Right cardiac atrium (tissue), 5 donors: ENCODE data around the gene JMJD7. TPM values are rescaled to one million over a fixed set of nuclear protein-coding genes. Genes with fewer than 3 reads are reported as not detected.
A peak's percentile ranks its signal among the peaks of the same experiment; 100 is the strongest.

Experiments used
- ATAC-seq, 2 donors: fragments of 200-7000 bp; cut with Tn5 transposase; one replicate each; pipeline versions ENCODE4 v1.8.0 to v1.9.1; 2020; ENCODE audit warnings: moderate library complexity in 2 of 2, mild to moderate bottlenecking in 1 of 2
- DNase-seq, 3 donors: peaks; one replicate each; pipeline ENCODE4 v3.0.0-alpha.2; 2020
- H3K27ac ChIP-seq: one replicate; pipeline ENCODE4 v1.5.1; 2013; ENCODE audit warnings: mild to moderate bottlenecking, low read length, control low read depth, moderate library complexity
- H3K27me3 ChIP-seq: one replicate; pipeline ENCODE4 v1.6.1; 2013; ENCODE audit not compliant: control insufficient read depth, insufficient read depth
- H3K4me1 ChIP-seq: one replicate; pipeline ENCODE4 v1.6.1; 2013; ENCODE audit warnings: low read length; ENCODE audit not compliant: control insufficient read depth, insufficient read depth
- H3K4me3 ChIP-seq: one replicate; pipeline ENCODE4 v1.5.1; 2013; ENCODE audit warnings: low read length, control low read depth
- H3K9me3 ChIP-seq: one replicate; pipeline ENCODE4 v1.6.1; 2013; ENCODE audit warnings: low read length; ENCODE audit not compliant: control insufficient read depth
- WGBS: extraction: QIAGEN DNeasy Blood & Tissue Kit; methylation state at CpG from one replicate; pipeline ENCODE4 v1.1.7; 2013; 5-methylcytosine and 5-hydroxymethylcytosine counted together
- intact Hi-C, 4 donors: fragments of 100-400 bp; cut with DNase I; formaldehyde crosslinking; loops; one replicate each; pipeline versions ENCODE4 v1.11.0 to v1.14.0; 2022 to 2023
- polyA plus RNA-seq: library from polyadenylated mRNA; stranded (reverse); fragments of 200-250 nt; gene quantifications from one replicate; pipeline ENCODE4 v1.2.3, GENCODE V29; 2013
- total RNA-seq, 4 donors: library from RNA; stranded (reverse); fragmentation: NEBNext Ultra II Directional; extraction: Animal tissue kit (Norgen Biotek cat#: 25700); gene quantifications; one replicate each; pipeline ENCODE4 v1.2.1, GENCODE V29; 2021
- donor health status: healthy with polysubstance abuse.
- donor health status: DM: no; HTN: yes; CAD: no.
- donor health status: DM: no; HTN: no; CAD: no.
- donor health status: DM: no; HTN: yes; CAD: no; lungs with severe emphysema.
- donor health status: DM: yes; HTN: yes; CAD: no.

Gene JMJD7
- total and polyA plus RNA-seq, 5 donors, result 8.5 to 17.2 (median 16.5) TPM

- WGBS, result 94% methylated on average over 9 of the region's 9 CpGs
- H3K9me3 ChIP-seq, result no peaks in the 10 kb centered on the region
- DNase-seq, result no peak
- intact Hi-C loops, result no loop called here
- H3K4me3 ChIP-seq, result no peak overlapping the region
- no peak for ATAC-seq
- no peak overlapping the region for H3K27ac ChIP-seq
- H3K4me1 ChIP-seq, result no peaks in the 10 kb centered on the region
- H3K27me3 ChIP-seq, result no peaks in the 10 kb centered on the region
These were observed 20.1 kb downstream of the JMJD7 start for GRCh38 chr15:41847981-41848380.

DNA sequence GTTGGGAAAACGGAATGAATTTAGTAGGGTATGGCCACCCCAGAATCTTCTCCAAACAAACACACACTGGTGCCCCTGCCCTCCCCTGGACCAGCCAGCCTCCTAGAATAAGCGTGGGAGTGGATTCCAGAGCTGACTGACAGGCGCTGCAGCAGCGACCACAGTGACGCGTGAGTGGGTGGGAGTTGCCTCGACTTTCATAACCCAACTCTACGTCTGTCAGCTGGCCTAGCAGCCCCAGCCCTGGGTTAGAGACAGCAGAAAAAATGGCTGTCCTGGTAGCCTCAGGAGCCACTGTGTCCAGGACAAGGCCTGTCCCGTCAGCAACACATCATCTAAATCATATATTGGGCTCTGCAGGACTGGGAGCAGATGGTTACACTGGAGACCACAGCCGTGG lies 20.7 kb downstream of the JMJD7 start:
- WGBS, result 70% methylated on average over 10 of the region's 10 CpGs
- DNase-seq (no peak), ATAC-seq (no peak)
- no peak overlapping the region for H3K4me3 ChIP-seq
- no peaks in the 10 kb centered on the region for H3K27me3 ChIP-seq
- intact Hi-C loops, result no loop called here
- no peaks in the 10 kb centered on the region for H3K9me3 ChIP-seq
- no peaks in the 10 kb centered on the region for H3K4me1 ChIP-seq
- no peak overlapping the region for H3K27ac ChIP-seq

GRCh38 chr15:41849204-41849603 lies 21.3 kb downstream of the JMJD7 start:
- no peaks in the 10 kb centered on the region for H3K27me3 ChIP-seq
- WGBS, result 77% methylated on average over 6 of the region's 6 CpGs
- DNase-seq (no peak), ATAC-seq (no peak)
- intact Hi-C loops, result no loop called here
- H3K4me3 ChIP-seq, result no peak overlapping the region
- no peaks in the 10 kb centered on the region for H3K4me1 ChIP-seq
- H3K27ac ChIP-seq, result no peak overlapping the region
- H3K9me3 ChIP-seq, result no peaks in the 10 kb centered on the region

DNA sequence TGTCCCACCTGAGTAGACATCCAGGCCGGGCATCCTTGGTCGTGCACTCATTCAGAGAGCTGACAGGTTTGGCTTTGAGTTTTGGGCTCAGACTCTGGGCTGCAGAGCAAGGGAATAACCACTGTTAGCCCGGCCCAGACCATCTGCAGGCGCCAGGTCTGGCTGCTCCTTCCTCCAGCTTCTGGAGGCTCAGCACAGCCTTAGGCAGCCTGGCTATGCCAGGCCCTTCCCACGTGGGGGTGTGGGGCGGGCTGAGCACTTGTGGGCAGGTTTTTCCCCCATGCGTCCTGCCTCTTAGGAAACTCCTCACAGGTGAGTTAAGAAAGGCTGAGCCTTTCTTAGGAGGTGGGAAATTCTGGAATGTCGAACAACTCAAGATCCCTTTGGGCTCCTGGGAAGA lies 22.0 kb downstream of the JMJD7 start:
- no peaks in the 10 kb centered on the region for H3K4me1 ChIP-seq
- no peaks in the 10 kb centered on the region for H3K27me3 ChIP-seq
- DNase-seq (no peak), ATAC-seq (no peak)
- no peak overlapping the region for H3K4me3 ChIP-seq
- H3K9me3 ChIP-seq, result no peaks in the 10 kb centered on the region
- intact Hi-C loops, result no loop called here
- WGBS, result 65% methylated on average over 8 of the region's 8 CpGs
- no peak overlapping the region for H3K27ac ChIP-seq

- DNase-seq (no peak), ATAC-seq (no peak)
- Histone ChIP-seq H3K27ac (no peak overlapping the region), H3K27me3 (no peaks in the 10 kb centered on the region), H3K4me1 (no peaks in the 10 kb centered on the region), H3K9me3 (no peaks in the 10 kb centered on the region), H3K4me3 (no peak overlapping the region)
- intact Hi-C loops, result no loop called here
- 74% methylated on average over 16 of the region's 16 CpGs for whole genome bisulfite sequencing
These were observed 22.7 kb downstream of the JMJD7 start for GRCh38 chr15:41850482-41851166.

GRCh38 chr15:41851167-41851523 lies 23.3 kb downstream of the JMJD7 start:
- no peak for DNase-seq
- no peak for ATAC-seq
- intact Hi-C loops, result no loop called here
- Histone ChIP-seq H3K27me3 (no peaks in the 10 kb centered on the region), H3K4me3 (no peak overlapping the region), H3K4me1 (no peaks in the 10 kb centered on the region), H3K27ac (no peak overlapping the region), H3K9me3 (no peaks in the 10 kb centered on the region)
- 51% methylated on average over 11 of the region's 11 CpGs for WGBS

DNA sequence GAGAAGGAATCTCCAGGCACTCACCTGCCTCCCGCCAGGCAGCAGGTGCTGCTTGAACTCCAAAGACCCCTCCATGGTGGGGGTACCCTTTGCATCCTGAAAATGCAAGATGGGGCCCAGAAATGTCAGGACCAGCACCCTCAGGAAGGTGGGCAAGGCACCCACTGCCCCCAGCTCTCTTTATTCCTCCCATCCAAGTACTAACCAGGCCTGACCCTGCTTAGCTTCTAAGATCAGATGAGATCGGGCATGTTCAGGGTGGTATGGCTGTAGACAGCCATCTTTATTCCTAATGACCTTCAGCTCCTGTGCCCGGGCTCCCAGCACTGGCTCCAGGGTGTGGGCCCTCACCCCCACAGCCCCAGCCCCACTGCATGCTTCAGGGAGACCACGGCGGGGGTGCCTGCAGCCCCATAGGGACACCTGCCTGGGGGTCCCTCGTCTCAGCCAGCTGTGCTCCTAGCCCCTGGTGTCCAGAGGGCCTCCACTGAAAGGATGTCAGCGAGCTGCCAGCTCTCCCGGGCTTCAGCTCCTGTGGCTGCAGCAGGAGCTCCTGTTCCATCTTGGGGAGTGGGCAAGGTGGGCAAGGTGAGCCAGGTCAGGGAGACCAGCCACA lies 24.0 kb downstream of the JMJD7 start:
- DNase-seq (no peak), ATAC-seq (no peak)
- intact Hi-C loops, result no loop called here
- 85% methylated on average over 8 of the region's 8 CpGs for WGBS
- H3K27me3 ChIP-seq, result no peaks in the 10 kb centered on the region
- no peaks in the 10 kb centered on the region for H3K9me3 ChIP-seq
- no peak overlapping the region for H3K4me3 ChIP-seq
- H3K4me1 ChIP-seq, result no peaks in the 10 kb centered on the region
- no peak overlapping the region for H3K27ac ChIP-seq

DNA sequence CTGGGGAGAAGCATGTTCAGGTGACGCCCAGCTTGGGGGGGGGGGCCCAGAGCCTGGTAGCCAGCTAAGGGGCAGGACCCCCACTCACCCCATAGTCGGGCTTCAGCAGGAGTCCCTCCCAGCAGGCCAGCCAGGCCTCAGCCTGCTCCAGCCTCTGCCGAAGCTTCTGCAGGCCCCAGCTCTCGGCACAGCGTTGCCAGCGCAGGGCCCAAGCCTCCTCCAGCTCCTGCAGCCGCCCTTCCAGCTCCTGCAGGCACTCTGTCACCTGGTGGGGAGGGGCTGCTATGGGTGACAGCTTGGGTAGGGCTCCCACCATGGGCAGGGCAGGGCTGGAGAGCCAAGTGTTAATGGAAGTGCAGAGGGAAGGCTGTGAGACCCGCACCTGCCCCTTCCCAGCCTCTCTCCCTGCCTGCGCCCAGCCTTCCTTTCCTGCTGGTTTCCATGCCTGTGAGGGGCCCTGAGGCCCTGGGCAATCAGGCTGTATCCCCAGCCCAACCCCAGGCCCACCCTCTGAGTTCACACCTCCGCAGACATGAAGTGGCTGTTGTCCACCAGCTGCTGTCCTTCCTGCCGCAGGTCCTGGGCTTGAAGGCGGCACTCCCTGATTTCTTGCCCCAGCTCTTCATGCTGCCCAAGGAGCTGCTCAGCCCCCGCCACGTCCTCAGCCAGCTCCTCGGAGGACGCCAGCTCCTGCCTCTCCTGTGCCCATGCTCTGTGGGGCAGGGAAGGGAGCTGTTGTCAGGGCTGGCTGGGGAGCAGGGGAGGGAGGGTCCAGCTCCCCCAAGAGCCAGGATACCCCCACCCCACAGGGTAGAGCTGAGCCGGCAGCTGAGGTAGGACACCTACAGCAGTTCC lies 25.1 kb downstream of the JMJD7 start:
- no peak for DNase-seq
- H3K9me3 ChIP-seq, result no peaks in the 10 kb centered on the region
- no peak overlapping the region for H3K4me3 ChIP-seq
- peak in 1 of 2 donors; percentile 3 for ATAC-seq
- intact Hi-C loops, result no loop called here
- no peak overlapping the region for H3K27ac ChIP-seq
- no peaks in the 10 kb centered on the region for H3K4me1 ChIP-seq
- 70% methylated on average over 17 of the region's 17 CpGs for WGBS
- no peaks in the 10 kb centered on the region for H3K27me3 ChIP-seq

GRCh38 chr15:41853831-41854230 lies 25.9 kb downstream of the JMJD7 start:
- Histone ChIP-seq H3K4me3 (no peak overlapping the region), H3K9me3 (no peaks in the 10 kb centered on the region), H3K27me3 (no peaks in the 10 kb centered on the region), H3K4me1 (no peaks in the 10 kb centered on the region), H3K27ac (no peak overlapping the region)
- ATAC-seq, result no peak
- intact Hi-C loops, result no loop called here
- DNase-seq, result no peak
- 72% methylated on average over 10 of the region's 10 CpGs for WGBS

DNA sequence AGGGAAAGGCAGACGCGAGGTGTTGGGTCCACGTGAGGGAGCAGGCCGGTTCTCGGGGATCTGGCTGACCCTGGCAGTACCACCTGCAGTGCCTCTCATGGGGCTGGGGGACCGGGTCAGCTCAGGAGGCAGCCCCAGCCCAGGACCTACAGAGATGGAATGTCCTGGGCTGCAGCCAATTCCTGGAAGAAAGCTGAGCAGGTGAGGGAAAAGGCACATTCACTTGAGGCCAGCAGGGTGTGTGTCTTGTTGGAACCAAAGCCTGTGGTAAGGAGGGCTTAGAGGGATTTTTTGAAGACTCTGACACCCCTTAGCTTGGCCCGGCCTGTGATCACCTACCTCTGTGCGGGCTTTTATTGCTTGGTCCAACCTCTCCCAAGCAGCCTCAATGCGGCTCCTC lies 26.6 kb downstream of the JMJD7 start:
- Histone ChIP-seq H3K27ac (no peak overlapping the region), H3K4me3 (no peak overlapping the region), H3K4me1 (no peaks in the 10 kb centered on the region), H3K27me3 (no peaks in the 10 kb centered on the region), H3K9me3 (no peaks in the 10 kb centered on the region)
- no peak for DNase-seq
- 89% methylated on average over 9 of the region's 9 CpGs for WGBS
- no peak for ATAC-seq
- intact Hi-C loops, result no loop called here

GRCh38 chr15:41855261-41855961 lies 27.5 kb downstream of the JMJD7 start:
- intact Hi-C loops, result no loop called here
- Histone ChIP-seq H3K9me3 (no peaks in the 10 kb centered on the region), H3K4me3 (no peak overlapping the region), H3K27ac (no peak overlapping the region), H3K27me3 (no peaks in the 10 kb centered on the region), H3K4me1 (no peaks in the 10 kb centered on the region)
- ATAC-seq (no peak), DNase-seq (no peak)
- 80% methylated on average over 30 of the region's 30 CpGs for WGBS
